GM23248 (cell line): Measurements from ENCODE around the gene TP53. TPM values are rescaled to one million over a fixed set of nuclear protein-coding genes. Genes with fewer than 3 reads are reported as not detected.
"Not testable (repeated sequence)": the region's sequence is repeated elsewhere in the genome, so short reads cannot be mapped to it uniquely, and the experiment has no call there.

Source experiments
- DNase-seq: peaks from one replicate; pipeline ENCODE4 v3.0.0-alpha.2; 2015
- H2AFZ ChIP-seq: fragments of 200-600 bp; sonication (generic); 2 replicates; pipeline ENCODE4 v1.6.1; 2016; ENCODE audit warnings: antibody characterized with exemption
- H3F3A ChIP-seq: fragments of 200-600 bp; sonication (generic); 2 replicates; pipeline ENCODE4 v1.6.1; 2016; ENCODE audit warnings: mild to moderate bottlenecking, antibody characterized with exemption, mixed run types; ENCODE audit not compliant: insufficient read depth
- H3K27ac ChIP-seq: fragments of 200-600 bp; sonication (generic); 2 replicates; pipeline ENCODE4 v1.5.1; 2016; ENCODE audit warnings: mild to moderate bottlenecking
- H3K27me3 ChIP-seq: fragments of 200-600 bp; sonication (generic); replicated peaks from 2 replicates; pipeline ENCODE4 v1.6.1; 2016; ENCODE audit warnings: mild to moderate bottlenecking; ENCODE audit not compliant: insufficient read depth
- H3K36me3 ChIP-seq: fragments of 200-600 bp; sonication (generic); 2 replicates; pipeline ENCODE4 v1.6.1; 2016; ENCODE audit warnings: low read depth, mild to moderate bottlenecking
- H3K4me1 ChIP-seq: fragments of 200-600 bp; sonication (generic); 2 replicates; pipeline ENCODE4 v1.6.1; 2016; ENCODE audit warnings: mild to moderate bottlenecking; ENCODE audit not compliant: insufficient read depth
- H3K4me2 ChIP-seq: fragments of 200-600 bp; sonication (generic); one replicate; pipeline ENCODE4 v1.6.1; 2016; ENCODE audit warnings: mild to moderate bottlenecking; ENCODE audit not compliant: unreplicated experiment
- H3K4me3 ChIP-seq: fragments of 200-600 bp; sonication (generic); 2 replicates; pipeline ENCODE4 v1.5.1; 2016; ENCODE audit warnings: mild to moderate bottlenecking
- H3K79me2 ChIP-seq: fragments of 200-600 bp; sonication (generic); 2 replicates; pipeline ENCODE4 v1.6.1; 2016; ENCODE audit warnings: mild to moderate bottlenecking; ENCODE audit not compliant: insufficient read depth
- H3K9ac ChIP-seq: fragments of 200-600 bp; sonication (generic); 2 replicates; pipeline ENCODE4 v1.6.1; 2016; ENCODE audit warnings: mild to moderate bottlenecking
- H3K9me2 ChIP-seq: fragments of 200-600 bp; sonication (generic); 2 replicates; pipeline ENCODE4 v1.6.1; 2016; ENCODE audit warnings: mixed run types, mild to moderate bottlenecking, moderate library complexity; ENCODE audit not compliant: insufficient read depth
- H3K9me3 ChIP-seq: fragments of 200-600 bp; sonication (generic); one replicate; pipeline ENCODE4 v1.6.1; 2017; ENCODE audit warnings: low read depth
- H4K20me1 ChIP-seq: fragments of 200-600 bp; sonication (generic); 2 replicates; pipeline ENCODE4 v1.6.0; 2016; ENCODE audit not compliant: insufficient read depth
- EZH2 ChIP-seq: fragments of 200-600 bp; sonication (generic); IDR thresholded peaks from 2 replicates; pipeline ENCODE4 v1.6.1; 2018; ENCODE audit warnings: antibody characterized with exemption, mild to moderate bottlenecking; ENCODE audit not compliant: insufficient read depth, poor library complexity, severe bottlenecking
- EZH2phosphoT487 ChIP-seq: fragments of 200-600 bp; sonication (generic); IDR thresholded peaks from 2 replicates; pipeline ENCODE4 v1.6.1; 2018; ENCODE audit warnings: antibody characterized with exemption, moderate library complexity, mild to moderate bottlenecking, low read depth; ENCODE audit not compliant: insufficient read depth
- WGBS, 2 experiments: methylation state at CpG; one replicate each; pipeline ENCODE4 v1.1.6; 2015 to 2017; ENCODE audit warnings: low lambda C conversion rate in 2 of 2, low coverage in 1 of 2; ENCODE audit errors: missing lambda C conversion rate in 2 of 2; 5-methylcytosine and 5-hydroxymethylcytosine counted together
- in situ Hi-C: fragments of 300-500 bp; cut with MboI; formaldehyde crosslinking; loops from 2 replicates; pipeline ENCODE4 v1.15.0; 2020
- polyA plus RNA-seq: library from polyadenylated mRNA; unstranded; fragments of >200 nt; fragmentation: Nextera tagmentation; extraction: Ambion mirVana; gene quantifications from 2 replicates; pipeline ENCODE4 v1.2.1, GENCODE V29; 2016
- total RNA-seq: library from RNA; depleted of rRNA; stranded (reverse); fragments of >200 nt; shearing (Covaris generic); gene quantifications from 2 replicates; pipeline ENCODE4 v1.2.3, GENCODE V29; 2014

TP53 gene
- total and polyA plus RNA-seq, 2 experiments from 2014 or later = 26.2 to 29.8 TPM

DNA sequence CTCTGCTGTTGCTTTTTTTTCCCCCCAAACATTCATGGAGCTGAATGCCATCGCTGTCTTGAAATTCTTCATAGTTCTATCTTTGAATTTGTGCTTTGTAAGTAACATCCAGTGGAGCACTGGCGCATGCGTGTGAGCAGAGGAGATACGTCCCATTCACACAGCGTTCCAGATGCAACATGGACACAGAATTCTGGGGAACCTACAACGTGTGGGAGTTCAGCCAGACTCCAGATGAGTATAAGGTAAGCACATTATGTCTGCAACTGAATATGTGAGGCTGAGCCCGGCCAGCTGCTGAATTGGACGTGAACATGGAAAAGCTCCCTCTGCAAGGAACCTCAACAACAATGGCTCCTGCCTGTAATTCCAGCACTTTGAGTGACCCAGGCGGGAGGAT lies 40.8 kb downstream of the TP53 start:
- no peak for DNase-seq
- in situ Hi-C loops = no loop called here

DNA sequence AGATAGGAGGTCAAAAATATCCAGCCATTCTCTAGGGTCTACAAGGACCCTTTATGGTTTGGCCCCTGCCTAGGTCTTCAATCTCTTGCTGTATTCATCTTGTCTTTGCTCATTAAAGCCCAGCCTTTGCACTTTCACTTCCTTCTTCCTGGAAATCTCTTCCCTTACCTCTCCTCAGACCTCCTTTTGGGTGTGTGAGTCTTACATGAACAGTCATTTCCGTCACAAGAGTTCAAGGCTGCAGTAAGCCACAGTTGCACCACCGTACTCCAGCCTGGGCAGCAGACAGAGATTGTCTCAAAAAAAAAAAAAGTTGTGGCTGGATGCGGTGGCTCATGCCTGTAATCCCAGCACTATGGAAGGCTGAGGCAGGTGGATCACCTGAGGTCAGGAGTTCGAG lies 42.5 kb downstream of the TP53 start:
- DNase-seq = no peak
- H3K9ac ChIP-seq = no peak overlapping the region
- no peak overlapping the region for H3K4me3 ChIP-seq
- in situ Hi-C loops = no loop called here
- no peak overlapping the region for H3K4me2 ChIP-seq
- H3K27me3 ChIP-seq = peaks cover under 1% of the 10 kb centered on the region; the same call in 1 of the 2 replicates
- H3K4me1 ChIP-seq = no peaks in the 10 kb centered on the region
- no peaks in the 10 kb centered on the region for H3K36me3 ChIP-seq
- H3K79me2 ChIP-seq = no peaks in the 10 kb centered on the region
- H3F3A ChIP-seq = no peaks in the 10 kb centered on the region
- H3K9me3 ChIP-seq = no peaks in the 10 kb centered on the region
- H3K27ac ChIP-seq = no peak overlapping the region
- 83 to 87% methylated on average over 4 of the region's 4 CpGs for WGBS, 2 experiments
- no peak overlapping the region for H2AFZ ChIP-seq
- H3K9me2 ChIP-seq = no peaks in the 10 kb centered on the region
- TF ChIP-seq EZH2 (no peak), EZH2phosphoT487 (no peak)
- H4K20me1 ChIP-seq = no peaks in the 10 kb centered on the region

More for the DNA sequence above, 40.8 kb downstream of the TP53 start:
- H4K20me1 ChIP-seq = no peaks in the 10 kb centered on the region
- H3F3A ChIP-seq = no peaks in the 10 kb centered on the region
- H2AFZ ChIP-seq = no peak overlapping the region
- no peak overlapping the region for H3K27ac ChIP-seq
- TF ChIP-seq EZH2 (no peak), EZH2phosphoT487 (no peak)
- H3K4me2 ChIP-seq = no peak overlapping the region
- no peak overlapping the region for H3K9ac ChIP-seq
- no peaks in the 10 kb centered on the region for H3K9me2 ChIP-seq
- no peaks in the 10 kb centered on the region for H3K9me3 ChIP-seq
- H3K4me1 ChIP-seq = no peaks in the 10 kb centered on the region; the same call in 1 of the 2 replicates
- no peak overlapping the region for H3K4me3 ChIP-seq
- WGBS, 2 experiments = 41% methylated on average over 9 of the region's 9 CpGs
- H3K27me3 ChIP-seq = peaks cover 15% of the 10 kb centered on the region
- no peaks in the 10 kb centered on the region for H3K79me2 ChIP-seq
- no peaks in the 10 kb centered on the region for H3K36me3 ChIP-seq

DNA sequence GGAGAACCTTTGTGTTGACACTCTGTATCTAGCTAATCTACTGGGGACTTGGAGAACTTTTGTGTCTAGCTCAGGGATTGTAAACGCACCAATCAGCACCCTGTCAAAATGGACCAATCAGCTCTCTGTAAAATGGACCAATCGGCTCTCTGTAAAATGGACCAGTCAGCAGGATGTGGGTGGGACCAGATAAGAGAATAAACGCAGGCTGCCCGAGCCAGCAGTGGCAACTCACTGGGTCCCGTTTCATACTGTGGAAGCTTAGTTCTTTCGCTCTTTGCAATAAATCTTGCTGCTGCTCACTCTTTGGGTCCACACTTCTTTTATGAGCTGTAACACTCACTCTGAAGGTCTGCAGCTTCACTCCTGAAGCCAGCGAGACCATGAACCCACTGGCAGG lies 45.7 kb downstream of the TP53 start:
- H2AFZ ChIP-seq, H3K4me2 ChIP-seq, H3K27me3 ChIP-seq, H3K9me3 ChIP-seq, DNase-seq, in situ Hi-C loops, H3K4me3 ChIP-seq, H3K9me2 ChIP-seq, H3K9ac ChIP-seq, H3K4me1 ChIP-seq, H3K36me3 ChIP-seq, H3K27ac ChIP-seq, H3F3A ChIP-seq, H3K79me2 ChIP-seq, H4K20me1 ChIP-seq: not testable (repeated sequence)
- 47 to 51% methylated on average over 7 of the region's 7 CpGs for WGBS, 2 experiments

DNA sequence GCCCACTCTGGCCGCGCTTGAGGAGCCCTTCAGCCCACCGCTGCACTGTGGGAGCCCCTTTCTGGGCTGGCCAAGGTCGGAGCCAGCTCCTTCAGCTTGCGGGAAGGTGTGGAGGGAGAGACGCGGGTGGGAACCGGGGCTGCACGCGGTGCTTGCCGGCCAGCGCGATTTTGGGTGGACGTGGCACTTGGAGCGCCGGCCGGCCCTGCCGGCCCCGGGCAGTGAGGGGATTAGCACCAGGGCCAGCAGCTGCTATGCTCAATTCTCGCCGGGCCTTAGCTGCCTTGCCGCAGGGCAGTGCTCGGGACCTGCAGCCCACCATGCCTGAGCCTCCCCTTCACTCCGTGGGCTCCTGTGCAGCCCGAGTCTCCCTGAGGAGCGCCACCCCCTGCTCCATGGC lies 46.5 kb downstream of the TP53 start:
- Histone ChIP-seq H3K9ac (no peak overlapping the region), H2AFZ (no peak overlapping the region), H3K27ac (no peak overlapping the region), H4K20me1 (no peaks in the 10 kb centered on the region), H3F3A (no peaks in the 10 kb centered on the region), H3K27me3 (no peaks in the 10 kb centered on the region), H3K4me2 (no peak overlapping the region), H3K79me2 (no peaks in the 10 kb centered on the region), H3K9me2 (no peaks in the 10 kb centered on the region), H3K4me1 (no peaks in the 10 kb centered on the region), H3K4me3 (no peak overlapping the region), H3K9me3 (no peaks in the 10 kb centered on the region), H3K36me3 (no peaks in the 10 kb centered on the region)
- TF ChIP-seq EZH2phosphoT487 (no peak), EZH2 (no peak)
- in situ Hi-C loops = no loop called here
- DNase-seq = no peak
- 80 to 81% methylated on average over 15 to 23 of the region's 26 CpGs for WGBS, 2 experiments

DNA sequence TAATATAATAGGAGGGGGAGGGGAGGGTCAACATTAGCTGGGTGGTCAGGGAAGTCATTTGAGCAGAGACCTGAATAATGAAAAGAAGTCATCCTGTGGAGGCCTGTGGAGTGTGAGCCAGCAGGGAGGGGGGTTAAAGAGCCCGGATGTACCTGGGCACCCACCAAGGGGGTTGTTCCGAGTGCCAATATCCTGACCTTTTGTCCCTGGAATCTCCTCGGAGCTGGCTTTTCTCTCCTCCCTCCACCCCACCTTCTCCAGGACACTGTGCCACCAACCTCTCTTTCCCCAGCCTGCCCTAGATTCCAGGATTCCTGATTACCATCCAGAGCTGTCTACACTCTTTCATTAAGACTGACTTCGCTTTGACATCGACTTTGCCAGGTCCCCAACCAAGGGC lies 51.1 kb downstream of the TP53 start:
- WGBS, 2 experiments = 56 to 61% methylated on average over 5 of the region's 5 CpGs
- DNase-seq = no peak
- in situ Hi-C loops = loop anchor here (10.0 kb wide), 1 partner anchor 149 kb away; no protein-coding TSS in a partner anchor

More for the DNA sequence above, 51.1 kb downstream of the TP53 start:
- H3K27me3 ChIP-seq = no peaks in the 10 kb centered on the region
- no peaks in the 10 kb centered on the region for H3F3A ChIP-seq
- H3K9me3 ChIP-seq = no peaks in the 10 kb centered on the region
- no peak overlapping the region for H3K27ac ChIP-seq
- H3K79me2 ChIP-seq = no peaks in the 10 kb centered on the region
- no peak for TF ChIP-seq EZH2
- no peak for TF ChIP-seq EZH2phosphoT487
- H3K36me3 ChIP-seq = no peaks in the 10 kb centered on the region
- no peaks in the 10 kb centered on the region for H3K9me2 ChIP-seq
- H3K4me2 ChIP-seq = no peak overlapping the region
- H3K4me3 ChIP-seq = no peak overlapping the region
- H2AFZ ChIP-seq = no peak overlapping the region
- no peak overlapping the region for H3K9ac ChIP-seq
- no peaks in the 10 kb centered on the region for H3K4me1 ChIP-seq
- no peaks in the 10 kb centered on the region for H4K20me1 ChIP-seq
